Measurements from ENCODE around the gene SIN3A. TPM values are rescaled to one million over a fixed set of nuclear protein-coding genes. Genes with fewer than 3 reads are reported as not detected.

The SIN3A gene
- total RNA-seq, 1 donor from 2014 or later, result 65.2 TPM

DNA sequence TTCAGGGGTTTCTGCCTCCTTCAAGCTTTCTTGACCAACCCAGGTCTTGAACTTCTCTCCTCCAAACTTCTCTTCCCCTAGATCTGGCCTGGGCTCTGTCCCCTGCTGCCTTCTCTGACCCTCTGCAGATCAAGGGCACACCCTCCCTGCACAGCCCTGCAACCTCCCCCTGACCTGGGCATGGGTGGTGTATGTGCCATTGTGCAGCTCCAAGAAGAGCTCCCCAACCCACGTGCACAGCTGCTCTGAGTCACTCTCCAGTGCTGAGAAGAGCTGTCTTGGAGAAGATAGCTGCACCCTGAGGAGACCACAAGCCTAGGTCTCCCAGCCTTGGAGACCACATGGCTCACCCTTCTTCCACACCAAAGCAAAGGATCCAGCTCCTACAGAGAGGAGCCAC is 91.1 kb downstream of the SIN3A start:
- Mint-ChIP-seq H3K9me3 (ENCODE audit: unreplicated experiment) (no peaks in the 10 kb centered on the region), H3K27me3 (ENCODE audit: unreplicated experiment) (no peaks in the 10 kb centered on the region), H3K4me3 (ENCODE audit: unreplicated experiment) (no peak overlapping the region), H3K27ac (ENCODE audit: unreplicated experiment) (no peak overlapping the region), H3K4me1 (ENCODE audit: unreplicated experiment) (no peaks in the 10 kb centered on the region), H3K36me3 (ENCODE audit: unreplicated experiment) (peaks cover 9% of the 10 kb centered on the region)
- TF ChIP-seq, protein P1, sequence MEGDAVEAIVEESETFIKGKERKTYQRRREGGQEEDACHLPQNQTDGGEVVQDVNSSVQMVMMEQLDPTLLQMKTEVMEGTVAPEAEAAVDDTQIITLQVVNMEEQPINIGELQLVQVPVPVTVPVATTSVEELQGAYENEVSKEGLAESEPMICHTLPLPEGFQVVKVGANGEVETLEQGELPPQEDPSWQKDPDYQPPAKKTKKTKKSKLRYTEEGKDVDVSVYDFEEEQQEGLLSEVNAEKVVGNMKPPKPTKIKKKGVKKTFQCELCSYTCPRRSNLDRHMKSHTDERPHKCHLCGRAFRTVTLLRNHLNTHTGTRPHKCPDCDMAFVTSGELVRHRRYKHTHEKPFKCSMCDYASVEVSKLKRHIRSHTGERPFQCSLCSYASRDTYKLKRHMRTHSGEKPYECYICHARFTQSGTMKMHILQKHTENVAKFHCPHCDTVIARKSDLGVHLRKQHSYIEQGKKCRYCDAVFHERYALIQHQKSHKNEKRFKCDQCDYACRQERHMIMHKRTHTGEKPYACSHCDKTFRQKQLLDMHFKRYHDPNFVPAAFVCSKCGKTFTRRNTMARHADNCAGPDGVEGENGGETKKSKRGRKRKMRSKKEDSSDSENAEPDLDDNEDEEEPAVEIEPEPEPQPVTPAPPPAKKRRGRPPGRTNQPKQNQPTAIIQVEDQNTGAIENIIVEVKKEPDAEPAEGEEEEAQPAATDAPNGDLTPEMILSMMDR (IDR thresholded peaks at IDR 0.05), result no peak
- DNase-seq (ENCODE audit: extremely low spot score, unreplicated experiment), result no peak

DNA sequence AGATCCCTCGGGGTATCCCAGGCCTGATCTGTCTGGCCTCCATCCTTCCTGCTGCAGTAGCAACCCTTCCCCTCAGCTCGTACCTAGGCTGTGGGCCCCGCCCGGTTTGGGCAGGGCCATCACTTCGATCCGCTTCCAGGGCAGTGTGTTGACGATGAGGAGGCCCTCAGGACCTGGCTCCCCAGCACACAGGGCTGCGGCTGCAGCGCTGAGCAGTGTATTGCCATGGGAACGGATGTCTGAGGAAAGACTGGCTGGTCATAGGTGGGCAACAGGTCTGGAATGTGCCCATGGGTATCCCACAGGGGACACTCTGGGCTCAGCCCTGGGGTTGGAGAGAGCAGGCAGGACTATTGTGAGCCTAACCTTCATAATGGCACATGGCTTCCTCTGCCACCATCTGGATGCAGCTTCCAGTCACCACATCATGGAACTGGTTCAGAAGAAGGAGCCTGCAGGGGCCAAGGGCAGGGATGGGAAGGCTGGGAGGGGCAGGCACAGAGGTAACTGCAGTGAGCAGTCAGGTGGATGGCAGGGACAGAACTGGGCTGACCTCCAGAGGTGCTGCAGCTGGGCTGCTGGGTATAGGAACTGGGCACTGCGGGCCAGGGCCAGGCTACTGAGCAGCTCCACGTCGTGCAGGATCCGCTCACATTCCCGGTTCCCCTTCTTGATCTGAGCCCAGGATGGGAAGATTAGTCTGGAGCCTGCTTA is 91.8 kb downstream of the SIN3A start:
- H3K27ac Mint-ChIP-seq (ENCODE audit: unreplicated experiment), result no peak overlapping the region
- H3K36me3 Mint-ChIP-seq (ENCODE audit: unreplicated experiment), result peaks cover 9% of the 10 kb centered on the region
- no peaks in the 10 kb centered on the region for H3K4me1 Mint-ChIP-seq (ENCODE audit: unreplicated experiment)
- H3K4me3 Mint-ChIP-seq (ENCODE audit: unreplicated experiment), result no peak overlapping the region
- DNase-seq (ENCODE audit: extremely low spot score, unreplicated experiment), result no peak
- TF ChIP-seq, protein P1 (IDR thresholded peaks at IDR 0.05), result no peak
- H3K27me3 Mint-ChIP-seq (ENCODE audit: unreplicated experiment), result no peaks in the 10 kb centered on the region
- H3K9me3 Mint-ChIP-seq (ENCODE audit: unreplicated experiment), result no peaks in the 10 kb centered on the region

DNA sequence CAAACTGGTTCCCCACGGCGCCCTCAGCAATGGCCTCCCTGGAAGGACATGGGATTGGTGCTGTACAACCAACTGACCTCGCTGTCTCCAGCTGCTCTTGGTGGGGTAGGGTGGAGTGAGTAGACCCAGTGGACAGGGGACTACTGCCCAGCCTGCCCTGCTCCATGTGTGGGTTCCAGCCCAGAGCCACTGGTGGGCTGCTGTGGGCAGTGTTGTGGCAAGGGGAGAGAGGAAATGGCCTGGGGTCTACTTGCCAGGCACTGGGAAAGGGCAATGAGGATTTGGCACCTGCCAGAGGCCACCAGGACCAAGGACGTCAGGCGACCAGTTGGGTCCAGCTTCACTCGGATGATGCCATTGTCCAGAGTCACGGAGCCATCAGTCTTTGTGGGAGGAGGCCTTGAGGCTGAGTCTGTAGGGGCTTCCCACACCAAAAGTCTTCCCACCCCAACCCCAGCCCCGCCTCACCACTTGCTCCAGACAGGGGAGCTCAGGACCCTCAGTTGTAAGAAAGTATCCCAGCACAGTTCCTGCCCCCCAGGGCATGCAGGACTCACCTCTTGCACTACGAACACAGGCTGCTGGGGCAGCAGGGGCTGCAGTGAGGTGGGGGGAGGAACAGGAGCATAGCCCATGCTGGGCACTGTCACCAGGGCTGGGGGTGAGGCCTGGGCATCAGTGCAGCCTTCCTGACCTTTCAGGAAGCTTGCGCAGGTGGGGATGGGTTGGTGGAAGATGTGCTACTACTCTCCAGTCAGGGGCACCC is 92.5 kb downstream of the SIN3A start:
- no peak for DNase-seq (ENCODE audit: extremely low spot score, unreplicated experiment)
- Mint-ChIP-seq H3K9me3 (ENCODE audit: unreplicated experiment) (no peaks in the 10 kb centered on the region), H3K4me1 (ENCODE audit: unreplicated experiment) (no peaks in the 10 kb centered on the region), H3K27me3 (ENCODE audit: unreplicated experiment) (no peaks in the 10 kb centered on the region), H3K27ac (ENCODE audit: unreplicated experiment) (no peak overlapping the region), H3K4me3 (ENCODE audit: unreplicated experiment) (no peak overlapping the region), H3K36me3 (ENCODE audit: unreplicated experiment) (peaks cover 5% of the 10 kb centered on the region)
- TF ChIP-seq, protein P1 (IDR thresholded peaks at IDR 0.05), result no peak

DNA sequence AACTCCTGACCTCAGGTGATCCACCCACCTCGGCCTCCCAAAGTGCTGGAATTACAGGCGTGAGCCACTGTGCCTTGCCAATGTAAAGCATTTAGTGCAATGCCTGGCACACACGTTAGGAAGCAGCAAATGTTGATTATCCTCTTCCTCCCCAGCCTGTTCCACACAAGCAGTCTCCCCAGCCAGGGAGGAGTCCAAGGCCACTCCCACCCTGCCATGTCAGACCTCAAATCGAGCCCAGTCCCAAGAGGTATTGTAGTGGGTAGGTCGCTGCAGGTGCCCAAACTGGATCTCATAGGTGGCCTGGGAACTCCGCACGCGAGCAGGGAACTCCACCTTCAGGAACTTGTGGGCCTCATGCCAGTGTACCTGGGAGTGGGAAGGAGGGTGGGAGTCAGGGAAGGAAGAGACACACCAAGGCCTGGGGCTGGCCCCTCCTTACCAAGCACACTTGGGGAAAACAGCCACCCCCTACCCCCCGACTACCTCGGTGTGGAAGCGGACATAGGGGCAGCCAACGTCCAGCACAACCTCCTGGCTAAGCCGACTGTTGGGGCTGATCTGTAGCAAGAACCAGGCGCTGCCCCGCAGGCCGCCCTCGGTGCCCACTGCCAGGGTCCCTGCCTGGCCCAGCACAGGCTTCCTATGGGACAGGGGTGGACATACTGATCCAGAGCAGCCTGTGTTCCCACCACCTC is 93.4 kb downstream of the SIN3A start:
- H3K27ac Mint-ChIP-seq (ENCODE audit: unreplicated experiment), result no peak overlapping the region
- TF ChIP-seq, protein P1 (IDR thresholded peaks at IDR 0.05), result no peak
- DNase-seq (ENCODE audit: extremely low spot score, unreplicated experiment), result no peak
- no peaks in the 10 kb centered on the region for H3K4me1 Mint-ChIP-seq (ENCODE audit: unreplicated experiment)
- peaks cover 5% of the 10 kb centered on the region for H3K36me3 Mint-ChIP-seq (ENCODE audit: unreplicated experiment)
- no peak overlapping the region for H3K4me3 Mint-ChIP-seq (ENCODE audit: unreplicated experiment)
- no peaks in the 10 kb centered on the region for H3K27me3 Mint-ChIP-seq (ENCODE audit: unreplicated experiment)
- H3K9me3 Mint-ChIP-seq (ENCODE audit: unreplicated experiment), result no peaks in the 10 kb centered on the region

DNA sequence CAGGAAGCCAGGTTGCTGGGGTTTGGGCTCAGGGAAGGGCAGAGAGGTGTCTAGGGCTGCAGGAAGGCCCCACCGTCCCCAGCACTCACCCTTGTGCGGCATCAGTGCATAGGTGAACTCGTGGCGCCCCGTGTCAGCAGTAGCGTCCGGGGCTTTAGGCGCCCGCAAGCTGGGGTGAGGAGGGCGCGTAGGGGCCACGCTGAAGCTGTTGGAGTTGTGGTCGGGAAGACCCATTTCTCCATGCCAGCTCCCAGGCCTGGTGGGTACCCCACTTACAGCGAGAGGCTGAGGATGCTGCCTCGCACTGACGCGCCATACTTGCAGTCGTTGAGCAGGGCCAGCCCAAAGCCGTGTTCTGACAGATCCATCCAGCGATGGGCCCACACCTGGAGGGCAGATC is 95.0 kb downstream of the SIN3A start:
- no peaks in the 10 kb centered on the region for H3K9me3 Mint-ChIP-seq (ENCODE audit: unreplicated experiment)
- TF ChIP-seq, protein P1 (IDR thresholded peaks at IDR 0.05), result no peak
- peaks cover 2% of the 10 kb centered on the region for H3K36me3 Mint-ChIP-seq (ENCODE audit: unreplicated experiment)
- no peak overlapping the region for H3K4me3 Mint-ChIP-seq (ENCODE audit: unreplicated experiment)
- H3K4me1 Mint-ChIP-seq (ENCODE audit: unreplicated experiment), result no peaks in the 10 kb centered on the region
- H3K27me3 Mint-ChIP-seq (ENCODE audit: unreplicated experiment), result no peaks in the 10 kb centered on the region
- H3K27ac Mint-ChIP-seq (ENCODE audit: unreplicated experiment), result no peak overlapping the region
- DNase-seq (ENCODE audit: extremely low spot score, unreplicated experiment), result no peak
